MM.1S (cell line): ENCODE data around the gene SYAP1.

Source experiments
- DNase-seq: peaks from one replicate; pipeline ENCODE4 v3.0.0-alpha.2; 2015
- H2AFZ ChIP-seq: fragments of 300-600 bp; sonication (generic); 2 replicates; pipeline ENCODE4 v1.6.0; 2016; ENCODE audit warnings: antibody characterized with exemption, low read length
- H3F3A ChIP-seq: fragments of 300-600 bp; sonication (generic); 2 replicates; pipeline ENCODE4 v1.6.1; 2016; ENCODE audit warnings: mild to moderate bottlenecking, antibody characterized with exemption, low read length, moderate library complexity, mixed read lengths; ENCODE audit not compliant: insufficient read depth
- H3K27ac ChIP-seq: fragments of 300-600 bp; sonication (generic); 2 replicates; pipeline ENCODE4 v1.5.1; 2016; ENCODE audit warnings: mild to moderate bottlenecking, low read length
- H3K27me3 ChIP-seq: fragments of 300-600 bp; sonication (generic); replicated peaks from 2 replicates; pipeline ENCODE4 v1.6.0; 2016; ENCODE audit warnings: low read length; ENCODE audit not compliant: insufficient read depth
- H3K36me3 ChIP-seq: fragments of 300-600 bp; sonication (generic); replicated peaks from 2 replicates; pipeline ENCODE4 v1.6.1; 2016; ENCODE audit warnings: mild to moderate bottlenecking, low read length, mixed read lengths; ENCODE audit not compliant: insufficient read depth
- H3K4me1 ChIP-seq: fragments of 300-600 bp; sonication (generic); 2 replicates; pipeline ENCODE4 v1.6.1; 2016; ENCODE audit warnings: low read length, mixed read lengths
- H3K4me2 ChIP-seq: fragments of 300-600 bp; sonication (generic); 2 replicates; pipeline ENCODE4 v1.6.0; 2016; ENCODE audit warnings: low read depth, low read length
- H3K4me3 ChIP-seq: fragments of 300-600 bp; sonication (generic); 2 replicates; pipeline ENCODE4 v1.5.1; 2016; ENCODE audit warnings: low read length, mixed read lengths
- H3K79me2 ChIP-seq: fragments of 300-600 bp; sonication (generic); 2 replicates; pipeline ENCODE4 v1.6.1; 2016; ENCODE audit warnings: mixed run types, low read length, mixed read lengths
- H3K9ac ChIP-seq: fragments of 300-600 bp; sonication (generic); 2 replicates; pipeline ENCODE4 v1.6.1; 2016; ENCODE audit warnings: low read length, mixed read lengths
- H3K9me2 ChIP-seq: fragments of 300-600 bp; sonication (generic); replicated peaks from 2 replicates; pipeline ENCODE4 v1.6.1; 2016; ENCODE audit warnings: mild to moderate bottlenecking, low read length, mixed read lengths; ENCODE audit not compliant: insufficient read depth
- H3K9me3 ChIP-seq: fragments of 300-600 bp; sonication (generic); replicated peaks from 2 replicates; pipeline ENCODE4 v1.6.1; 2016; ENCODE audit warnings: mild to moderate bottlenecking, low read length, mixed read lengths; ENCODE audit not compliant: insufficient read depth
- H4K20me1 ChIP-seq: fragments of 300-600 bp; sonication (generic); 2 replicates; pipeline ENCODE4 v1.6.1; 2016; ENCODE audit warnings: mild to moderate bottlenecking, low read length, moderate library complexity, mixed read lengths; ENCODE audit not compliant: insufficient read depth
- EZH2 ChIP-seq: fragments of 300-600 bp; sonication (generic); optimal IDR thresholded peaks from 2 replicates; pipeline ENCODE3; 2017; ENCODE audit warnings: low read depth, mild to moderate bottlenecking, antibody characterized with exemption, low read length, mixed read lengths
- EZH2phosphoT487 ChIP-seq: fragments of 300-600 bp; sonication (generic); IDR thresholded peaks from 2 replicates; pipeline ENCODE4 v1.6.1; 2018; ENCODE audit warnings: antibody characterized with exemption, low read length
- TF ChIP-seq, protein P1 (sequence below): fragments of 300-600 bp; sonication (generic); IDR thresholded peaks from 2 replicates; pipeline ENCODE4 v1.5.1; 2016; ENCODE audit warnings: antibody characterized with exemption, low read length, mixed read lengths

Gene SYAP1

DNA sequence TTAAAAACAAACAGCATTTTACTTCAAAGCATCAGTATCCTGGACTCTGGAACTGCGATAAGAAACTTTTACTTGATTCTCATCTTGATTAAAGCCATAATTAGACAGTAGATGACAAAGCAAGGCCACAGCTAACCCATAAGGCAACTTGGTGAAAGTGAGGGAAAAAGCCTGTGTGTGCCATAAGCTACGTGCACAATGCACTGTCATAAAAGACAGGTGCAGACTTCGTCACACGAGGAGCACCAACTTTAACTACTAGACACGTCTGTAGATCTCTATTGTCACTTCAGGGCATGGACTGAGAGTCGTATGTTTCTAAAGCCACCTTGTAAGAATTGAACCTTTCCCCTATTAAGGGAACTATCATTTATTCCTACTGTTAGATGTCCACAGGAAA lies 20.0 kb upstream of the SYAP1 start:
- no peaks in the 10 kb centered on the region for H3K9me2 ChIP-seq
- H3K27me3 ChIP-seq, result no peaks in the 10 kb centered on the region
- H3K4me3 ChIP-seq, result no peak overlapping the region
- H3K9me3 ChIP-seq, result no peaks in the 10 kb centered on the region
- TF ChIP-seq, protein P1, sequence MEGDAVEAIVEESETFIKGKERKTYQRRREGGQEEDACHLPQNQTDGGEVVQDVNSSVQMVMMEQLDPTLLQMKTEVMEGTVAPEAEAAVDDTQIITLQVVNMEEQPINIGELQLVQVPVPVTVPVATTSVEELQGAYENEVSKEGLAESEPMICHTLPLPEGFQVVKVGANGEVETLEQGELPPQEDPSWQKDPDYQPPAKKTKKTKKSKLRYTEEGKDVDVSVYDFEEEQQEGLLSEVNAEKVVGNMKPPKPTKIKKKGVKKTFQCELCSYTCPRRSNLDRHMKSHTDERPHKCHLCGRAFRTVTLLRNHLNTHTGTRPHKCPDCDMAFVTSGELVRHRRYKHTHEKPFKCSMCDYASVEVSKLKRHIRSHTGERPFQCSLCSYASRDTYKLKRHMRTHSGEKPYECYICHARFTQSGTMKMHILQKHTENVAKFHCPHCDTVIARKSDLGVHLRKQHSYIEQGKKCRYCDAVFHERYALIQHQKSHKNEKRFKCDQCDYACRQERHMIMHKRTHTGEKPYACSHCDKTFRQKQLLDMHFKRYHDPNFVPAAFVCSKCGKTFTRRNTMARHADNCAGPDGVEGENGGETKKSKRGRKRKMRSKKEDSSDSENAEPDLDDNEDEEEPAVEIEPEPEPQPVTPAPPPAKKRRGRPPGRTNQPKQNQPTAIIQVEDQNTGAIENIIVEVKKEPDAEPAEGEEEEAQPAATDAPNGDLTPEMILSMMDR, result no peak
- no peak for TF ChIP-seq EZH2
- TF ChIP-seq EZH2phosphoT487, result no peak
- H3K4me2 ChIP-seq, result no peak overlapping the region
- no peak for DNase-seq
- no peaks in the 10 kb centered on the region for H3K36me3 ChIP-seq
- no peaks in the 10 kb centered on the region for H4K20me1 ChIP-seq
- H2AFZ ChIP-seq, result no peak overlapping the region
- H3F3A ChIP-seq, result no peaks in the 10 kb centered on the region
- H3K79me2 ChIP-seq, result no peaks in the 10 kb centered on the region
- H3K9ac ChIP-seq, result no peak overlapping the region
- no peak overlapping the region for H3K27ac ChIP-seq
- no peaks in the 10 kb centered on the region for H3K4me1 ChIP-seq

DNA sequence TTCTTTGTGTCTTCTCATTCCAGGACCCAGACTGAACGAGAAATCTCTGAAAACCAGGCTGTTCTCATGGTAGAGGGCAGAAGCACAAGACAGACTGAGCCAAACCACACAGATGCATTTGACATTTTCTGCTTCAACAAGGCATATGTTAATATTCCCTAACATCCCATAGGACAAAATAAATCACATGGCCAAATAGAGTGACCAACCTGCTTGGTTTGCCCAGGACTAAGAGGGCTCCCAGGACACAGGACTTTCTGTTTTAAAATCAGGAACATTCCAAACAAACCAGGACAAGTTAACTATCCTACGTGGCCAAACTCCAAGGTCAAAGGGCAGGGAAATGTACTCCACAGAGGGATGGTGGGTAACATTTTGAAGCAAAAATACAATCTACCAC lies 18.7 kb upstream of the SYAP1 start:
- Histone ChIP-seq H3K27ac (no peak overlapping the region), H3K36me3 (no peaks in the 10 kb centered on the region), H4K20me1 (no peaks in the 10 kb centered on the region), H3F3A (no peaks in the 10 kb centered on the region), H3K4me3 (no peak overlapping the region), H3K9ac (no peak overlapping the region), H3K9me3 (no peaks in the 10 kb centered on the region), H3K27me3 (no peaks in the 10 kb centered on the region), H3K9me2 (no peaks in the 10 kb centered on the region), H3K4me1 (no peaks in the 10 kb centered on the region), H2AFZ (no peak overlapping the region), H3K79me2 (no peaks in the 10 kb centered on the region), H3K4me2 (no peak overlapping the region)
- TF ChIP-seq, protein P1, result no peak
- TF ChIP-seq EZH2 (no peak), EZH2phosphoT487 (no peak)
- DNase-seq, result no peak

GRCh38 chrX:16702700-16703599 lies 16.5 kb upstream of the SYAP1 start:
- no peaks in the 10 kb centered on the region for H3K4me1 ChIP-seq
- TF ChIP-seq, protein P1, result no peak
- TF ChIP-seq EZH2, result no peak
- TF ChIP-seq EZH2phosphoT487, result no peak
- no peak overlapping the region for H3K9ac ChIP-seq
- H3K9me3 ChIP-seq, result no peaks in the 10 kb centered on the region
- no peak for DNase-seq
- H3K4me3 ChIP-seq, result no peak overlapping the region
- H2AFZ ChIP-seq, result no peak overlapping the region
- H3F3A ChIP-seq, result no peaks in the 10 kb centered on the region
- no peak overlapping the region for H3K27ac ChIP-seq
- no peaks in the 10 kb centered on the region for H3K79me2 ChIP-seq
- no peaks in the 10 kb centered on the region for H3K9me2 ChIP-seq
- H3K36me3 ChIP-seq, result no peaks in the 10 kb centered on the region
- no peak overlapping the region for H3K4me2 ChIP-seq
- no peaks in the 10 kb centered on the region for H4K20me1 ChIP-seq
- no peaks in the 10 kb centered on the region for H3K27me3 ChIP-seq
